HCT116 (cell line): ENCODE results near the gene RPE65.

Source experiments
- EZH2 ChIP-seq: fragments of 200-600 bp; sonication (generic); IDR thresholded peaks from 2 replicates; pipeline ENCODE4 v1.6.1; 2017; ENCODE audit warnings: antibody characterized with exemption, mixed run types
- YY1 ChIP-seq: IDR thresholded peaks from 2 replicates; pipeline ENCODE4 v1.6.1; 2011; ENCODE audit warnings: low read length, low read depth, moderate library complexity, mild to moderate bottlenecking; ENCODE audit not compliant: insufficient replicate concordance; ENCODE audit errors: extremely low read depth
- TF ChIP-seq, protein P1 (sequence below), 3 experiments: fragments of 200-600 bp in 1 of 3; sonication (generic) in 1 of 3; IDR thresholded peaks in 2 of 3; conservative IDR thresholded peaks in 1 of 3; 2 replicates each; pipeline ENCODE4 v1.5.1; 2012 to 2017; ENCODE audit warnings: low read depth in 2 of 3, low read length in 2 of 3, antibody characterized with exemption in 1 of 3, borderline replicate concordance in 1 of 3, control low read depth in 1 of 3, mild to moderate bottlenecking in 1 of 3, mixed read lengths in 1 of 3, mixed run types in 1 of 3, moderate library complexity in 1 of 3; ENCODE audit not compliant: insufficient read depth in 1 of 3

DNA sequence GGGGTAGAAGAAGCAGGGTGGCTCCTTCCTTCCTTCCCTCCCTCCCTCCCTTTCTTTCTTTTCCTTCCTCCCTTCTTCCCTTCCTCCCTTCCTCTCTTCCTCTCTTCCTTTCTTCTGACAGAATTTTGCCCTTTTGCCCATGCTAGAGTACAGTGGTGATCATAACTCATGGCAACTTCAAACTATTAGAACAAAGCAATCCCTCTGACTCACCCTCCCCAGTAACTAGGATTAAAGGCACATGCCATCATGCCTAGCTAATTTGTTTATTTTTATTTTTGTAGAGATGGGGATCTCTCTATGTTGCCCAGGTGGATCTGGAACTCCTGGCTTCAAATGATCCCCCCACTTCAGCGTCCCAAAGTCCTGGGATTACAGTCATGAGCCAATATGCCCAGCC, 10.0 kb upstream of the RPE65 start:
- TF ChIP-seq YY1 (no peak), EZH2 (no peak)
- TF ChIP-seq, protein P1, sequence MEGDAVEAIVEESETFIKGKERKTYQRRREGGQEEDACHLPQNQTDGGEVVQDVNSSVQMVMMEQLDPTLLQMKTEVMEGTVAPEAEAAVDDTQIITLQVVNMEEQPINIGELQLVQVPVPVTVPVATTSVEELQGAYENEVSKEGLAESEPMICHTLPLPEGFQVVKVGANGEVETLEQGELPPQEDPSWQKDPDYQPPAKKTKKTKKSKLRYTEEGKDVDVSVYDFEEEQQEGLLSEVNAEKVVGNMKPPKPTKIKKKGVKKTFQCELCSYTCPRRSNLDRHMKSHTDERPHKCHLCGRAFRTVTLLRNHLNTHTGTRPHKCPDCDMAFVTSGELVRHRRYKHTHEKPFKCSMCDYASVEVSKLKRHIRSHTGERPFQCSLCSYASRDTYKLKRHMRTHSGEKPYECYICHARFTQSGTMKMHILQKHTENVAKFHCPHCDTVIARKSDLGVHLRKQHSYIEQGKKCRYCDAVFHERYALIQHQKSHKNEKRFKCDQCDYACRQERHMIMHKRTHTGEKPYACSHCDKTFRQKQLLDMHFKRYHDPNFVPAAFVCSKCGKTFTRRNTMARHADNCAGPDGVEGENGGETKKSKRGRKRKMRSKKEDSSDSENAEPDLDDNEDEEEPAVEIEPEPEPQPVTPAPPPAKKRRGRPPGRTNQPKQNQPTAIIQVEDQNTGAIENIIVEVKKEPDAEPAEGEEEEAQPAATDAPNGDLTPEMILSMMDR (IDR thresholded peaks at IDR 0.05 in 2 of 3, conservative IDR thresholded peaks at IDR 0.05 in 1 of 3; ENCODE audit: borderline replicate concordance in 1 of 3, insufficient read depth in 1 of 3, low read depth in 2 of 3, low read length in 2 of 3): no peak
